Measurements from ENCODE around the gene TMEM131.

GRCh38 chr2:97913846-97914245, 81.9 kb downstream of the TMEM131 start:
- TF ChIP-seq POLR2A (IDR thresholded peaks at IDR 0.05; ENCODE audit: control extremely low read depth in 1 of 2, low read depth in 2 of 2, low read length in 2 of 2) (no peak), ATF2 (IDR thresholded peaks at IDR 0.05; ENCODE audit: low read length) (no peak), TAF1 (IDR thresholded peaks at IDR 0.05; ENCODE audit: low read depth, low read length) (no peak)
- TF ChIP-seq, protein P1, sequence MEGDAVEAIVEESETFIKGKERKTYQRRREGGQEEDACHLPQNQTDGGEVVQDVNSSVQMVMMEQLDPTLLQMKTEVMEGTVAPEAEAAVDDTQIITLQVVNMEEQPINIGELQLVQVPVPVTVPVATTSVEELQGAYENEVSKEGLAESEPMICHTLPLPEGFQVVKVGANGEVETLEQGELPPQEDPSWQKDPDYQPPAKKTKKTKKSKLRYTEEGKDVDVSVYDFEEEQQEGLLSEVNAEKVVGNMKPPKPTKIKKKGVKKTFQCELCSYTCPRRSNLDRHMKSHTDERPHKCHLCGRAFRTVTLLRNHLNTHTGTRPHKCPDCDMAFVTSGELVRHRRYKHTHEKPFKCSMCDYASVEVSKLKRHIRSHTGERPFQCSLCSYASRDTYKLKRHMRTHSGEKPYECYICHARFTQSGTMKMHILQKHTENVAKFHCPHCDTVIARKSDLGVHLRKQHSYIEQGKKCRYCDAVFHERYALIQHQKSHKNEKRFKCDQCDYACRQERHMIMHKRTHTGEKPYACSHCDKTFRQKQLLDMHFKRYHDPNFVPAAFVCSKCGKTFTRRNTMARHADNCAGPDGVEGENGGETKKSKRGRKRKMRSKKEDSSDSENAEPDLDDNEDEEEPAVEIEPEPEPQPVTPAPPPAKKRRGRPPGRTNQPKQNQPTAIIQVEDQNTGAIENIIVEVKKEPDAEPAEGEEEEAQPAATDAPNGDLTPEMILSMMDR (IDR thresholded peaks at IDR 0.05; ENCODE audit: control extremely low read depth in 1 of 3, insufficient read depth in 1 of 3, low read depth in 1 of 3, low read length in 3 of 3), result no peak

All from H1 (cell line).